Measurements from ENCODE around the gene CCDC85B. TPM values are rescaled to one million over a fixed set of nuclear protein-coding genes. Genes with fewer than 3 reads are reported as not detected.

Gene CCDC85B
- total RNA-seq, 2 experiments from 2014 or later, result 77.7 to 81.8 TPM

DNA sequence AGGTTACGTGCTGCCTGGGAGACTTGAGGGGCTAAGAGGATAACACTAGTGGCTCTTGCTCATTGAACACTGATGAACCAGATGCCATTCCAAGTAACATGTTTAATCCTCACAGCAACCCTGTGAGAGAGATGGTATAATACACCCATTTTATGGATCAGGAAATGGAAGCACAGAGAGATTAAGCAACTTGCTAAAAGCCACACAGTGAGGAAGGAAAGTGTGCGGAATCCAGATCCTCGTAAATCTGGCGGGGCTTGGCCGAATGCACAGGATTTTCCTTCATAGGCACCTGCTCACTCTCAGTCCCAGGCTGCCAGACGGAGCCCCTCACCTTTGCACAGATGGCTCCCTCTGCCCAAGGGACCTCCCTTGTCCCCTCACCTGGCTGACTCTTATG lies 17.4 kb downstream of the CCDC85B start:
- CTCF ChIA-PET, result no interaction called here

GRCh38 chr11:65911682-65912568 lies 21.5 kb downstream of the CCDC85B start:
- ChIA-PET POLR2A (interaction anchor here (1.1 kb wide), 1 partner anchor 11 kb away, joined by 4 read pairs; the partner anchor contains the start of gene FOSL1), CTCF (interaction anchor here (0.7 to 1.9 kb wide), 3 partner anchors 10 to 34 kb away, joined by 3 to 6 read pairs (median 6); no protein-coding TSS in a partner anchor)

More for the DNA sequence above, 17.4 kb downstream of the CCDC85B start:
- POLR2A ChIA-PET, result no interaction called here

DNA sequence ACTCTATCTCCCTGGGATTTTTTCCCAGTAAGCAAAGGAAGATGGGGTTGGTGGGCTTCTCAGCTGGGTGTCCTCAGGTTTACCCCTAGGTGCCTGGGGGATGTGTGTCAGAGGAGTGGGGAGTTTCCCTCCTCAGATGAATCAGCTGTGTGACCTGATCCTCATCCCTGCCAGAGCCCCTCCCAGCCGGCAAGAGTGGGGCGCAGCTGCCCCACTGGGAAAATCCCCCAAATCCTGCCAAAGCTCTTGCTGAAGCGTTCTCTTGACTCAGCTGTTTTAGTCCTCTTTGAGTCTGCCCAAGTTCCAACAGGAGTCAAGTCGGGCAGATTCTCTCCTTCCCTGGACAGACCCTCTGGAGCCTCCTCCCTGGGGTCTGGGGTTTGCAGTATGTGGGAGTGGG lies 22.4 kb downstream of the CCDC85B start:
- POLR2A ChIA-PET, result interaction anchor here (1.1 kb wide), 1 partner anchor 12 kb away, joined by 4 read pairs; the partner anchor contains the start of gene FOSL1
- CTCF ChIA-PET, result interaction anchor here (1.9 kb wide), 1 partner anchor 28 kb away, joined by 6 read pairs; no protein-coding TSS in a partner anchor

DNA sequence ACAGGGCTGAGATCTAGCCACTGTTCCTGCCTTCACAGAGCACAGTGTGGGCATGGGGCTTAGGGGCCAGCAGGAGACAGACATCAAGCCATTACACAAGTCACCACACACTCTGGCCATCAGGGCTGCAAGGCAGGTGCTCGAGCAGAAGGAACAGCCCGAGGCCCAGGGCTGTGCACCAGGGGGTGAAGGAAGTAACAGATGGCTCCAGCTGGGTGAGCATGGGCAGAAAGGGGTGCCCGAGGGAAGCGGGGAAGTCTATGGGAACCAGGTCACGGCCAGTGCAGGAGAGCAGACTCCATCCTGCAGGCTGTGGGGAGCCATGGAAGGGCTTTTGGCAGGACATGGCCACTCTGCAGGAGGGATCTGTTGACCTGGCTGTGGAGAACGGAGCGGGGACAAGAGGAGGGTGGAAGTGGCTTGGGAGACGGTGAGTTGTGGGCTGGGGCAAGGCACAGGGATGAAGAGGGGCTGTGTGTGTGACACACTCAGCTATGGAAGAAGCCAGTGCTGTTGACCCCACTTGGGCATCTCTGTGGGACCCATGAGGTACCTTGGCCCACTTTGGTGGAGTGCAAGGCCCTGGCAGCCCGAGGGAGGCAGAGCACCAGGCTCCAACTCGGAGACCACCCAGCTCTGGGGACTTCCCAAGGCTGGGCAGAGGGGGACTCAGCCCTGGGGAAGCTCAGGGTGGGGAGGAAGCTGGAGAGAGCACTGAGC lies 24.8 kb downstream of the CCDC85B start:
- POLR2A ChIA-PET, result no interaction called here
- CTCF ChIA-PET, result interaction anchor here (0.9 kb wide), 1 partner anchor 27 kb away, joined by 6 read pairs; the partner anchor contains the start of gene FIBP

GRCh38 chr11:65915821-65916251 lies 25.4 kb downstream of the CCDC85B start:
- ChIA-PET CTCF (no interaction called here), POLR2A (no interaction called here)

DNA sequence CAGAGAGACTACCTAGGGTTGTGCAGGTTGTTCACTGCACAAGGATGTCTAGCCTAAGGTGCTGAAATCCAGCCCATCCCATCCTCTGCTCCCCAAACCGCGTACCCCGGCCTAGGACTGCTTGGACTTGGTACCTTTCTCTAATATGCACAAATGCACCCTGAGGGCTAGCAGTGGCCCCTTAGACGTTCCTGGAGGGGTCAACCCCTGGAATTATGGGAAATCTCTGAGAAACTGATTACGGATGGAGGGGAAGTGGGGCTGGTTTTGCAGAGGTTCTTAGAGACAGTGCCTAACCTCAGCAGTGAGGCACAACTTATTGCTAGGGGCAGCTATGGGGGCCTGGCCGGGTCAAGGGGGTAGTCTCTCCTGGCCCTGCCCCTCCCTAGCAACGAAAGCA lies 25.9 kb downstream of the CCDC85B start:
- CTCF ChIA-PET, result no interaction called here
- POLR2A ChIA-PET, result no interaction called here

- POLR2A ChIA-PET, result interaction anchor here (1.0 to 1.4 kb wide), 3 partner anchors 17 to 28 kb away, joined by 3 to 11 read pairs (median 4); partner anchors contain the start of genes FIBP and FOSL1
- CTCF ChIA-PET, result interaction anchor here (1.2 to 1.8 kb wide), 3 partner anchors 28 to 100 kb away, joined by 3 to 13 read pairs (median 4); partner anchors contain the start of genes CCDC85B and FIBP
Measured at GRCh38 chr11:65917077-65917433, 26.6 kb downstream of the CCDC85B start.

GRCh38 chr11:65917434-65918210 lies 27.1 kb downstream of the CCDC85B start:
- CTCF ChIA-PET, result interaction anchor here (0.9 to 1.8 kb wide), 5 partner anchors 16 to 100 kb away, joined by 3 to 13 read pairs (median 4); partner anchors contain the start of genes CCDC85B and FIBP
- POLR2A ChIA-PET, result interaction anchor here (0.6 to 1.4 kb wide), 6 partner anchors 9 to 44 kb away, joined by 3 to 11 read pairs (median 4); partner anchors contain the start of genes FIBP, FOSL1 and SART1

DNA sequence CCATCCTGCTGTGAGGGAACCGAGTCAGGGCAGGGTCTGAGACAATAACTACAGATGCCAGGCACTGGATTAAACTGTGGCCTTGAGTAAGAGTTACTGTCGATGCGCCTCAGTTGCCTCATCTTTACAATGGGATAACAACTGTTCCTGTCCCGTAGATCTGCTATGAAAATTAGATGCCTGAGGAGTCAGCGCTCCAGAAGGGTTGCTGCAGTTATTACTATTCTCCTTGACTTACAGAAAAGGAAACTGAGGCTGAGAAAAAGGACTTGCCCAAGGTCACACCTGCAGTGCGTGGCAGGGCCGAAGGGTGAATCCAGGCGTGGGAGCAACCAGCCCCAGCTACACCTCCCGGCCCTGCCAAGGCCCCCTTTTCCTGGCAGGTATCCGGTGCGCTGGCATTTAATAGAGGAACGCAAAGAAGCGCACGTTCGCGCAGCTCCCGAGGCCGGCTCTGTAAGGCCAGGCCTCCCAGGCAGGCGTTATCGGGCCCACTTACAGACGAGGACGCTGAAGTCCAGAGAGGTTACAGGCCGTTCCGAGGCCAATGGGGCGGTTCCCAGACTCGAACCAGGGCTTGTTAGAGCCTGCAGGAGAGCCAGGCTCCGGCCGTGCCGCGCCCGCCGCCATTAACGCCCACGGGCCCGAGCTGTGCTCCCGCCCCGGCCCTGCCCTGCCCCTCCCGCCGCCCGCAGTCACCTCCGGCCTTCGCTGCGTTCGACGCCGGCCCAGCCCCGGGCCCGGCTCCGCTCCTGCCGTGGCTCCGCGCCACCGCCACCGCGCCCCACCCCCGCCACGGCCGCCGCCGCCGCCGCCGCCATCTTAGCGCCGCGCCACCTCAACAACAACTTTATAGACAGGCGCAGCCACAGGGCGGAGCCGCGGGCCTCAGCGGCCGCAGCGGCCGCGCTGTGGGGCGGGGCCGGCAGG lies 28.0 kb downstream of the CCDC85B start, which contains the start of gene C11orf68:
C11orf68 (minus strand) TSS at position 852 of the 930 bp plus-strand sequence; CDS start at position 821, 31 bp downstream.
- ChIA-PET POLR2A (interaction anchor here (0.6 to 1.4 kb wide), 7 partner anchors 10 to 43 kb away, joined by 3 to 11 read pairs (median 4); partner anchors contain the start of genes CCDC85B, FIBP, FOSL1 and SART1), CTCF (interaction anchor here (0.9 to 1.8 kb wide), 5 partner anchors 17 to 101 kb away, joined by 3 to 13 read pairs (median 4); partner anchors contain the start of genes CCDC85B and FIBP)

GRCh38 chr11:65919141-65919572 lies 28.7 kb downstream of the CCDC85B start, which contains the start of gene DRAP1:
Gene DRAP1, plus strand, starts transcription at chr11:65919426. Its CDS starts 76 bp downstream, at chr11:65919502.
- ChIA-PET CTCF (interaction anchor here (1.1 to 1.8 kb wide), 2 partner anchors 18 to 30 kb away, joined by 4 to 13 read pairs; partner anchors contain the start of genes CCDC85B and FIBP), POLR2A (interaction anchor here (1.0 kb wide), 1 partner anchor 28 kb away, joined by 4 read pairs; the partner anchor contains the start of gene CCDC85B)

DNA sequence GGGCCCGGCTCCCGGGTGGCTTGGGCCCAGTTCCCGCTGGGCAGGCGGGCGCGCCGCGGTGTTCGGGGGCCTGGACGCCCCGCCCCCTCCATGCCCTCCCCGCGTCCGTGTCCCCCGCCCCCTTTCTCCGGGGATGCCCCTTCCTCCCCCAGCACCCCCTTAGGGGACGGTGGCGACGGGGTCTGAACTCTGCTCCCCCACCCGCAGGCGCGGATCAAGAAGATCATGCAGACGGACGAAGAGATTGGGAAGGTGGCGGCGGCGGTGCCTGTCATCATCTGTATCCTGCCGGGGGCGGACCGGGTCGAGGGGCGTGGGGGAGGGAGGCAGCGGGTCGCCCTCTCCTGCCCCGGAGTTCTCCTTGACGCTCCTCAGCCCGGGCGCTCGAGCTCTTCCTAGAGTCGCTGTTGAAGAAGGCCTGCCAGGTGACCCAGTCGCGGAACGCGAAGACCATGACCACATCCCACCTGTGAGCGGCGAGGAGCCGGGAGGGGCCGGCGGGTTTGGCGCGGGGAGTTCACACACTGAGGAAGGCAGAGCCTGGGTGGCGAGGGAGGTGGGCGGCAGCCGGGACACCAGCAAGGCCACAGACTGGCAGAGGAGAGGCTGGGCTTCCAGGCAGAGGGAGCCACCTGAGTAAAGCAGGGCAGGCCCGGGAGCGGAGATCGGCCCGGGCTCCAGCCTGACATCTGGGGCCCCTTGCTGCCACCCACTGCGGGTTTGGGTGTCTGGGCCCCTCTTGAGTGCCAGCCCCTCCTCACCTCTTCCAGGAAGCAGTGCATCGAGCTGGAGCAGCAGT lies 29.3 kb downstream of the CCDC85B start:
- ChIA-PET POLR2A (no interaction called here), CTCF (interaction anchor here (0.6 to 3.2 kb wide), 2 partner anchors 29 to 831 kb away, joined by 3 to 10 read pairs; partner anchors contain the start of gene CCDC85B)

DNA sequence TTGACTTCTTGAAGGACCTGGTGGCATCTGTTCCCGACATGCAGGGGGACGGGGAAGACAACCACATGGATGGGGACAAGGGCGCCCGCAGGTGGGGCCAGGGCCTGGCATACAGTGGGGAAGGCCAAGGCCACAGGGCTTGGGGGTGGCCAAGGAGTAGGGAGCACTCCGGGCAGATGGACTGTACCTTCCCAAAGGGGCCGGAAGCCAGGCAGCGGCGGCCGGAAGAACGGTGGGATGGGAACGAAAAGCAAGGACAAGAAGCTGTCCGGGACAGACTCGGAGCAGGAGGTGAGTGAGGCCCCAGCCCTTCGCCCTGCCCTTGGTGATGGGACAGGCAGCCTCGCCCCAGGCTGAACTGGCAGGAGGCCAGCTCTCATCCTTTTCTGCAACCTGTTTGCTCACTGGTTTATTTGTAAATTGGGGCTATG lies 29.9 kb downstream of the CCDC85B start:
- CTCF ChIA-PET, result interaction anchor here (0.6 to 3.4 kb wide), 3 partner anchors 30 to 831 kb away, joined by 3 to 13 read pairs (median 10); partner anchors contain the start of gene CCDC85B
- POLR2A ChIA-PET, result no interaction called here

GRCh38 chr11:65921033-65921555 lies 30.6 kb downstream of the CCDC85B start:
- ChIA-PET POLR2A (interaction anchor here (0.6 kb wide), 1 partner anchor 36 kb away, joined by 3 read pairs; no protein-coding TSS in a partner anchor), CTCF (interaction anchor here (3.2 to 3.4 kb wide), 2 partner anchors 30 to 36 kb away, joined by 10 to 13 read pairs; partner anchors contain the start of gene CCDC85B)

- POLR2A ChIA-PET, result interaction anchor here (0.5 to 0.8 kb wide), 3 partner anchors 31 to 614 kb away, joined by 3 read pairs; partner anchors contain the start of gene CCDC85B
Measured at GRCh38 chr11:65921876-65922275, 31.4 kb downstream of the CCDC85B start.

DNA sequence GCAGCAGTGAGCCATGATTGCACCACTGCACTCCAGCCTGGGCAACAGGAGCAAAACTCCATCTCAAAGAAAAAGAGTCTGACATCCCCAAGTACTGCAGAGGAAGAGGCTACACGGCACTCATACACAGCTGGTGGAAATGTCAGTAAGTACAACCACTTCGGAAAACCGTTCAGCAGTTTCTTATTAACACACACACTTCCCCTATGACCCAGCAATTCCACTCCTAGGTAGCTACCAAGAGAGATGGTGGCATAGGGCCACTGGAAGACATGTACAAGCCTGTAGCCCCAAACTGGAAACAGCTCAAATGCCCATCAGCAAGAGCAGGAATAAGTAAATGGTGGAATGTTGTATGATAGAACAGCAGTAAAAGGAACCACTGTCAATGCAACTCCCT lies 32.1 kb downstream of the CCDC85B start:
- CTCF ChIA-PET, result interaction anchor here (1.2 to 3.4 kb wide), 4 partner anchors 10 to 38 kb away, joined by 3 to 13 read pairs (median 8); partner anchors contain the start of gene CCDC85B
- POLR2A ChIA-PET, result interaction anchor here (0.8 kb wide), 1 partner anchor 32 kb away, joined by 3 read pairs; the partner anchor contains the start of gene CCDC85B

More at GRCh38 chr11:65921876-65922275, 31.4 kb downstream of the CCDC85B start:
- CTCF ChIA-PET, result interaction anchor here (1.2 to 3.4 kb wide), 3 partner anchors 24 to 37 kb away, joined by 3 to 13 read pairs (median 10); partner anchors contain the start of gene CCDC85B
